Astrocyte (in vitro differentiated cells and primary cell): ENCODE measurements around the gene NCAPH2.

Experiments used
- EZH2 ChIP-seq: IDR thresholded peaks from 2 replicates; pipeline ENCODE4 v1.6.1; 2012; ENCODE audit warnings: mild to moderate bottlenecking, low read length, inconsistent platforms; ENCODE audit not compliant: insufficient read depth
- TF ChIP-seq, protein P1 (sequence below): IDR thresholded peaks from 2 replicates; pipeline ENCODE4 v1.5.1; 2011; ENCODE audit warnings: low read depth, mild to moderate bottlenecking, inconsistent platforms, low read length, moderate library complexity; ENCODE audit not compliant: insufficient read depth

DNA sequence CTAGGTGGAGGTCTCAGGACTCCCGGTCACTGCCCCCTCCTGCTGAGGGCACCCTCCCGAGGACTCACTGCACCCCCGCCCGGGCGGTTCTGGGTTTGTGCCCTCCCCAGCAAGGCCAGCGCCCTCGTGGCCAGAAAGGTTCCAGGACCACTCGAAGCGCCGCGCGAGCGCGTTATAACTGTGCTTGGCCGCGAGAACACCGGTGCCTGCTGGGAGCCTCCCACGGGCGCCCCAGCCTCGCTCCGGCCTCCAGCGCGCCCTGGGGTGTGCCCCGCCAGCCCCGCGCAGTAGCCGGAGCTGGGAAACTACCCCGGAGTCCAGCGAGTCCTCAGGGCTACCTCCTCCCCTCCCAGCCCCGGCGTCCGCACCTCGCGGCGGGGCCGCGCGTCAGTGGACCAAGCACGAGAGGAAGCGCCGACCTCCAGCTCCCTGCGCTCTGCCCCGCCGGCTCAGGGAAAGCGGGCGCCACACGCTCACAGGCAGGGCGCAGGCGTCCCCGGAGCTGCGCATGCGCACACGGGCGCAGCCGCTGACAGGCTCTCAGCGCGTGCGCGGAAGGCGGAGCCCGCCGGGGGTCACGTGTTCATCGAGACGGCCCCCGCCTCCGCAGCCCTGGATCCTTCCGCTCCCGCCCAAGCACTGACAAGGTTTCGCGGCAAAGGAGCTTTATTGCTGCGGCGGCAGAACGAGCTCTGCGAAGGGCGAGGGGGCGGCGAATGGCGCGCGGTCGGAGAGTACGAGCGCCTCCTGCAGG is 17.3 kb downstream of the NCAPH2 start, which contains the start of gene SCO2:
- TF ChIP-seq EZH2: no peak
- TF ChIP-seq, protein P1, sequence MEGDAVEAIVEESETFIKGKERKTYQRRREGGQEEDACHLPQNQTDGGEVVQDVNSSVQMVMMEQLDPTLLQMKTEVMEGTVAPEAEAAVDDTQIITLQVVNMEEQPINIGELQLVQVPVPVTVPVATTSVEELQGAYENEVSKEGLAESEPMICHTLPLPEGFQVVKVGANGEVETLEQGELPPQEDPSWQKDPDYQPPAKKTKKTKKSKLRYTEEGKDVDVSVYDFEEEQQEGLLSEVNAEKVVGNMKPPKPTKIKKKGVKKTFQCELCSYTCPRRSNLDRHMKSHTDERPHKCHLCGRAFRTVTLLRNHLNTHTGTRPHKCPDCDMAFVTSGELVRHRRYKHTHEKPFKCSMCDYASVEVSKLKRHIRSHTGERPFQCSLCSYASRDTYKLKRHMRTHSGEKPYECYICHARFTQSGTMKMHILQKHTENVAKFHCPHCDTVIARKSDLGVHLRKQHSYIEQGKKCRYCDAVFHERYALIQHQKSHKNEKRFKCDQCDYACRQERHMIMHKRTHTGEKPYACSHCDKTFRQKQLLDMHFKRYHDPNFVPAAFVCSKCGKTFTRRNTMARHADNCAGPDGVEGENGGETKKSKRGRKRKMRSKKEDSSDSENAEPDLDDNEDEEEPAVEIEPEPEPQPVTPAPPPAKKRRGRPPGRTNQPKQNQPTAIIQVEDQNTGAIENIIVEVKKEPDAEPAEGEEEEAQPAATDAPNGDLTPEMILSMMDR: no peak
